Neutrophil (primary cell): ENCODE results near the gene CDH18.

Experiments
- H3K27ac ChIP-seq: fragments of 200-600 bp; sonication (generic); 2 replicates; pipeline ENCODE4 v1.5.1; 2016; ENCODE audit warnings: mild to moderate bottlenecking, moderate library complexity
- H3K27me3 ChIP-seq: fragments of 200-600 bp; sonication (generic); 2 replicates; pipeline ENCODE4 v1.6.0; 2016; ENCODE audit warnings: mild to moderate bottlenecking
- H3K36me3 ChIP-seq: fragments of 200-600 bp; sonication (generic); 2 replicates; pipeline ENCODE4 v1.5.1; 2017
- H3K4me1 ChIP-seq, 2 experiments: fragments of 200-600 bp in 1 of 2; sonication (generic) in 1 of 2; 1 replicate in 1 of 2; 2 replicates in 1 of 2; pipeline versions ENCODE4 v1.5.1 to v1.6.1; 2013 to 2016; ENCODE audit warnings: low read depth in 1 of 2, low read length in 1 of 2, mild to moderate bottlenecking in 1 of 2, moderate library complexity in 1 of 2; ENCODE audit not compliant: control insufficient read depth in 1 of 2, insufficient read depth in 1 of 2
- H3K4me3 ChIP-seq, 2 experiments: fragments of 200-600 bp in 1 of 2; sonication (generic) in 1 of 2; 1 replicate in 1 of 2; 2 replicates in 1 of 2; pipeline ENCODE4 v1.5.1; 2013 to 2016; ENCODE audit warnings: low read depth in 1 of 2, low read length in 1 of 2, mild to moderate bottlenecking in 1 of 2, moderate library complexity in 1 of 2
- H3K9me3 ChIP-seq: fragments of 200-600 bp; sonication (generic); 2 replicates; pipeline ENCODE4 v1.5.1; 2016
- TF ChIP-seq, protein P1 (sequence below): fragments of 200-600 bp; sonication (generic); IDR thresholded peaks from 2 replicates; pipeline ENCODE4 v1.5.1; 2016; ENCODE audit warnings: antibody characterized with exemption

CDH18 gene

DNA sequence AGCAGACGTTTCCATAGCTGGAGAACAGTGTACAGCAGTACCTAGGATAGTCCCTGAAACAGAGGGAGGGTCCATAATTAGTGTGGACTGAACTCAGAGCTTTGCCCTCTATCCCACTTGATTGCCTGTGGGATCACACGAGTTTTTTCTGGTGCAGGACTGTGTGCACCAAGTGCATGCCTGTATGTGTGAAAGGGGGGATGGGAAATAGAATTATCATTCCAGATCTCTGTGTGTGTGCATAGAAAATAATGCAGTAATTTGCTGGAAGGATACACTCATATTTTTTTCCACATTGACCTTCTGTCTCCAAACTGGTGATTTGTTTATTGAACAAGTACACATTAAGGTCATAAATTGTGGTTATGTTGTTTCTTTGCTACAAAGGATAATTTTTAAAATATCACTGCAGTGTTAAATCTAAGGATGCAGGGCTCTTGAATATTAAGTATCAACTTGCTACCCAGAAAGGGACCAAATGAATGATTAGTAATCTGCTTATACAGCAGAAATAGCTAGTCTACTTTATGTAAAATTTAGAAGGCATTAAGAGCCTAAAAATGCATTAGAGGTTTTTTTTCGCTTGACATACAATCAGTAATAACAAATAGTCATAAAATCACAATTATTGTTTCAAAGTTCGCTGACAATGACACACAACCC, 292.9 kb downstream of the CDH18 start:
- Histone ChIP-seq H3K9me3 (no peaks in the 10 kb centered on the region), H3K4me3 (no peak overlapping the region), H3K4me1 (no peaks in the 10 kb centered on the region), H3K27ac (no peak overlapping the region), H3K36me3 (no peaks in the 10 kb centered on the region), H3K27me3 (no peaks in the 10 kb centered on the region)
- TF ChIP-seq, protein P1, sequence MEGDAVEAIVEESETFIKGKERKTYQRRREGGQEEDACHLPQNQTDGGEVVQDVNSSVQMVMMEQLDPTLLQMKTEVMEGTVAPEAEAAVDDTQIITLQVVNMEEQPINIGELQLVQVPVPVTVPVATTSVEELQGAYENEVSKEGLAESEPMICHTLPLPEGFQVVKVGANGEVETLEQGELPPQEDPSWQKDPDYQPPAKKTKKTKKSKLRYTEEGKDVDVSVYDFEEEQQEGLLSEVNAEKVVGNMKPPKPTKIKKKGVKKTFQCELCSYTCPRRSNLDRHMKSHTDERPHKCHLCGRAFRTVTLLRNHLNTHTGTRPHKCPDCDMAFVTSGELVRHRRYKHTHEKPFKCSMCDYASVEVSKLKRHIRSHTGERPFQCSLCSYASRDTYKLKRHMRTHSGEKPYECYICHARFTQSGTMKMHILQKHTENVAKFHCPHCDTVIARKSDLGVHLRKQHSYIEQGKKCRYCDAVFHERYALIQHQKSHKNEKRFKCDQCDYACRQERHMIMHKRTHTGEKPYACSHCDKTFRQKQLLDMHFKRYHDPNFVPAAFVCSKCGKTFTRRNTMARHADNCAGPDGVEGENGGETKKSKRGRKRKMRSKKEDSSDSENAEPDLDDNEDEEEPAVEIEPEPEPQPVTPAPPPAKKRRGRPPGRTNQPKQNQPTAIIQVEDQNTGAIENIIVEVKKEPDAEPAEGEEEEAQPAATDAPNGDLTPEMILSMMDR: no peak

DNA sequence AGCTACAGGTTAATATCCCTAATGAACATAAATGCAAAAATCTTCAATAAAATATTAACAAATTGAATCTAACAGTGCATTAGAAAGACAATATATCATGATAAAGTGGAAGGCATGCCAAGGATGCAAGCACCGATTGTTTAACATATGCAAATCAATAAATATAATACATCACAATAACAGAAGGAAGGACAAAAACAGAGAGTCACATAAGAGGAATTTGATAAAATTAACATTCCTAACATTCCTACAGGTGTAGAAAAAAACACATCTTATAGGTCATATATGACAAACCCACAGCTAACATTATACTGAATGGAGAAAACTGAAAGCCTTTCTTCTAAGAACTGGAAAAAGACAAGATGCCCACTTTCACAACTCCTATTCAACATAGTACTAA, 297.0 kb downstream of the CDH18 start:
- H3K36me3 ChIP-seq: no peaks in the 10 kb centered on the region
- H3K27me3 ChIP-seq: no peaks in the 10 kb centered on the region
- TF ChIP-seq, protein P1: no peak
- H3K4me3 ChIP-seq: no peak overlapping the region
- no peak overlapping the region for H3K27ac ChIP-seq
- H3K9me3 ChIP-seq: no peaks in the 10 kb centered on the region
- no peaks in the 10 kb centered on the region for H3K4me1 ChIP-seq

DNA sequence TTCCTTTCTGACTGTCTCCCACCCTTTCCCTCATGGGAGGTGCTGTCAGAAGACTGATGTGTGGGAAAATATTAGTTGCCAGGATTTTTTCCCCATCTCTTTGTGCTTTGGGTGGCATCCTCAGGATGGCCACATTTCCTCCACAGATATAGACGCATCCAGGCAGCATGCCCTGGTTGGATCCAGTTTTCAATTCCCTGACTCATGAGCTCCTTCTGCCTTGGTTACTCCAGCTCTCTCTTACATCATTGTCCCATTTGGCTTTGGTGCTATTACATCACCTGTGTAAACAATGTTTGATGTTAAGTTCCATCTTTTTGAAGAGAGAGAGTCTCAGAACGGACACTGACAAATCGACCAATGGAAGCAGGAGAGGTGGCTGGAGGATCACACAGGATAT, 302.5 kb downstream of the CDH18 start:
- Histone ChIP-seq H3K36me3 (no peaks in the 10 kb centered on the region), H3K4me1 (no peaks in the 10 kb centered on the region), H3K27ac (no peak overlapping the region), H3K27me3 (no peaks in the 10 kb centered on the region), H3K9me3 (no peaks in the 10 kb centered on the region), H3K4me3 (no peak overlapping the region)
- TF ChIP-seq, protein P1: no peak

DNA sequence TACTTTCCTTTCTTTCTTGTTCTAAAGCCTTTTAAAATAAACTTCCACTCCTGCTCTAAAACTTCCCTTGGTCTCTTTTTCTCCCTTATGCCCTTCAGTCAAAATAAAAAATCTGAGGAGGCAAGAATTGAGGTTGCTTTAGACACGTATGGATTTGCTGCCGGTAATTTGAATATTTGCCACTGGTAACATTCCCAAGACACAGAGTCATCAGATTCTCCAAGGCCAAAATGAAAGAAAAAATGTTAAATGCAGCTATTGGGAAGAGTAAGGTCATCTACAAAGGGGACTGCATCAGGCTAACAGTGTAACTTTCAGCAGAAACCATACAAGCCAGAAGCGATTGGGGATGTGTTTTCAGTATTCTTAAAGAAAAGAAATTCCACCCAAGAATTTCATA, 311.1 kb downstream of the CDH18 start:
- Histone ChIP-seq H3K4me3 (no peak overlapping the region), H3K36me3 (no peaks in the 10 kb centered on the region), H3K27me3 (no peaks in the 10 kb centered on the region), H3K4me1 (no peaks in the 10 kb centered on the region), H3K27ac (no peak overlapping the region), H3K9me3 (no peaks in the 10 kb centered on the region)
- TF ChIP-seq, protein P1: no peak

DNA sequence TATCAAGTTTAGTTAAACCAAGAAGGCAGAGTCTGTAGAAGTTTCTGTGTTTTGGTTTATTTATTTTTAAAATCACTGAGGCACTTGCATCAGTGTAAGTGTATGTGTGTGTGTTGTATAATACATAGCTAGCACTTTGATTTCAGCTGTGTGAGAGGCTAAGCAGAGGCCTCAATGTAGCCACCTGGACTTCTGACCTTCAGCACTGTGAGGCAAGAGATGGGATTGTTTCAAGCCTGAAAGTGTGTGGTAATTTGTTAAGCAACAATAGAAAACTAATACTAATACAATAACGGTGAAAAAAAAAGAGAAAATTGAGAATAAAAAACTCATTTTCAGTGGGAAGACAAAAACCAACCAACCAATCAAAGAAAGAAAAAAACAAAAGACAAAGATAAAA, 327.3 kb downstream of the CDH18 start:
- TF ChIP-seq, protein P1: no peak
- Histone ChIP-seq H3K36me3 (no peaks in the 10 kb centered on the region), H3K27ac (no peak overlapping the region), H3K4me3 (no peak overlapping the region), H3K4me1 (no peaks in the 10 kb centered on the region), H3K9me3 (no peaks in the 10 kb centered on the region), H3K27me3 (no peaks in the 10 kb centered on the region)
